A549 (cell line): ENCODE measurements around the gene LHX1. TPM values are rescaled to one million over a fixed set of nuclear protein-coding genes. Genes with fewer than 3 reads are reported as not detected.

Source experiments
- ATAC-seq, 2 experiments: fragments of 200-7000 bp in 1 of 2; fragments of >200 bp in 1 of 2; cut with Nextera tagmentation in 1 of 2; cut with Tn5 transposase in 1 of 2; 3 replicates each; pipeline versions ENCODE4 v1.8.0 to v1.9.1; 2018 to 2020; ENCODE audit warnings: mild to moderate bottlenecking in 1 of 2, moderate library complexity in 1 of 2
- CTCF ChIA-PET: fragments of 300-600 bp; sonication (Branson Sonifier 250); formaldehyde crosslinking; extraction: SDS; loops from one replicate; lab custom pipeline; 2021; ENCODE audit warnings: antibody characterized with exemption, inconsistent platforms; lab: Yijun Ruan, JAX
- POLR2A ChIA-PET: fragments of 350-600 bp; formaldehyde crosslinking; extraction: SDS; loops from one replicate; lab custom pipeline; 2021; ENCODE audit warnings: antibody characterized with exemption, inconsistent platforms; lab: Yijun Ruan, JAX
- DNase-seq, 2 experiments: peaks; one replicate each; pipeline versions ENCODE4 v3.0.0 to v3.0.0-alpha.2; 2011 to 2016; ENCODE audit warnings: low read depth in 1 of 2, low spot score in 1 of 2
- FAIRE-seq: peaks from 2 replicates; lab custom pipeline; 2011; peaks lifted over from hg19 to GRCh38; lab: Jason Lieb, UNC
- H3K27ac ChIP-seq, 2 experiments: fragments of >200 bp; sonication (Bioruptor Twin); formaldehyde crosslinking; 3 replicates each; pipeline ENCODE4 v1.5.1; 2016 to 2017
- H3K4me1 ChIP-seq: fragments of >200 bp; sonication (Bioruptor Twin); formaldehyde crosslinking; 3 replicates; pipeline ENCODE4 v1.6.1; 2016
- H3K4me2 ChIP-seq: fragments of >200 bp; sonication (Bioruptor Twin); formaldehyde crosslinking; 3 replicates; pipeline ENCODE4 v1.6.1; 2016
- H3K4me3 ChIP-seq: fragments of >200 bp; sonication (Bioruptor Twin); formaldehyde crosslinking; 3 replicates; pipeline ENCODE4 v1.5.1; 2016
- H3K9me3 ChIP-seq: fragments of >200 bp; sonication (Bioruptor Twin); formaldehyde crosslinking; 3 replicates; pipeline ENCODE4 v1.6.1; 2016
- ATOH8 ChIP-seq: fragments of 250-450 bp; sonication (Bioruptor Pico); IDR thresholded peaks from 2 replicates; pipeline ENCODE4 v1.5.0; 2020; ENCODE audit warnings: low read depth, mild to moderate bottlenecking, moderate library complexity
- BCL3 ChIP-seq: fragments of >200 bp; sonication (Bioruptor Twin); formaldehyde crosslinking; IDR thresholded peaks from 3 replicates; pipeline ENCODE4 v1.6.1; 2016
- BHLHE40 ChIP-seq: IDR thresholded peaks from 2 replicates; pipeline ENCODE4 v1.6.1; 2012; ENCODE audit warnings: low read depth, low read length, inconsistent platforms
- CTCF ChIP-seq: fragments of >200 bp; sonication (Bioruptor Twin); formaldehyde crosslinking; IDR thresholded peaks from 3 replicates; pipeline ENCODE4 v1.5.1; 2016
- ESRRA ChIP-seq: fragments of 150-350 bp; IDR thresholded peaks from 2 replicates; pipeline ENCODE4 v1.6.1; 2014; ENCODE audit warnings: mild to moderate bottlenecking, low read length, borderline replicate concordance
- HDAC2 ChIP-seq: fragments of 200-600 bp; sonication (generic); IDR thresholded peaks from 2 replicates; pipeline ENCODE4 v1.6.1; 2016
- HEYL ChIP-seq: fragments of 250-450 bp; sonication (Bioruptor Pico); IDR thresholded peaks from 2 replicates; pipeline ENCODE4 v1.8.0; 2021; ENCODE audit warnings: mild to moderate bottlenecking, moderate library complexity
- HMGXB4 ChIP-seq: fragments of 250-450 bp; sonication (Bioruptor Pico); IDR thresholded peaks from 2 replicates; pipeline ENCODE4 v1.5.0; 2021; ENCODE audit warnings: mild to moderate bottlenecking, moderate library complexity, borderline replicate concordance
- KDM5A ChIP-seq: fragments of 200-600 bp; sonication (generic); IDR thresholded peaks from 2 replicates; pipeline ENCODE4 v1.6.1; 2016; ENCODE audit warnings: antibody characterized with exemption, mild to moderate bottlenecking
- MAFK ChIP-seq: fragments of 450-650 bp; IDR thresholded peaks from 2 replicates; pipeline ENCODE4 v1.6.1; 2014; ENCODE audit not compliant: partially characterized antibody
- NR3C1 ChIP-seq: fragments of >200 bp; sonication (Bioruptor Twin); formaldehyde crosslinking; IDR thresholded peaks from 3 replicates; pipeline ENCODE4 v1.6.1; 2017
- PBX3 ChIP-seq: IDR thresholded peaks from 2 replicates; pipeline ENCODE4 v1.6.1; 2012
- PHF8 ChIP-seq: fragments of 200-600 bp; sonication (generic); IDR thresholded peaks from 2 replicates; pipeline ENCODE4 v1.6.1; 2016; ENCODE audit warnings: low read depth, mild to moderate bottlenecking, antibody characterized with exemption, moderate library complexity, borderline replicate concordance
- TFCP2L1 ChIP-seq: fragments of 250-450 bp; sonication (Bioruptor Pico); IDR thresholded peaks from 2 replicates; pipeline ENCODE4 v1.5.0; 2021; ENCODE audit warnings: mild to moderate bottlenecking
- ZNF302 ChIP-seq: fragments of 250-450 bp; sonication (Bioruptor Pico); IDR thresholded peaks from 2 replicates; pipeline ENCODE4 v1.9.0; 2021; ENCODE audit warnings: inconsistent platforms, mild to moderate bottlenecking, moderate library complexity
- WGBS: methylation state at CpG from one replicate; pipeline ENCODE4 v1.1.6; 2017; ENCODE audit errors: missing lambda C conversion rate; 5-methylcytosine and 5-hydroxymethylcytosine counted together
- polyA plus RNA-seq, 4 experiments: library from polyadenylated mRNA; depleted of rRNA in 3 of 4; stranded (reverse); fragments of >200 nt; fragmentation: RNase III in 1 of 4; extraction: RNeasy Plus Mini Kit Qiagen cat#74134 plus additional on column Dnase treatment in 1 of 4; gene quantifications; 2 replicates in 3 of 4; 3 replicates in 1 of 4; pipeline ENCODE4 v1.2.3, GENCODE V29; 2011 to 2017

The LHX1 gene
- polyA plus RNA-seq, 2 of the 4 experiments (the other 2 are of a cell fraction) = 0.53 to 2.2 TPM

- POLR2A ChIA-PET = no interaction called here
- DNase-seq = no peak
- CTCF ChIA-PET = interaction anchor here (1.1 to 2.1 kb wide), 3 partner anchors 9 to 108 kb away, joined by 3 to 5 read pairs (median 4); no protein-coding TSS in a partner anchor
- Histone ChIP-seq H3K4me2 (no peak overlapping the region), H3K27ac (no peak overlapping the region), H3K4me1 (peaks cover 12% of the 10 kb centered on the region), H3K4me3 (no peak overlapping the region), H3K9me3 (no peaks in the 10 kb centered on the region)
- no peak for FAIRE-seq
- no peak for ATAC-seq
- TF ChIP-seq MAFK = no peak
- TF ChIP-seq HEYL = no peak
- TF ChIP-seq HDAC2 = no peak
- no peak for TF ChIP-seq ZNF302 (CRISPR knock-in tag)
- no peak for TF ChIP-seq BHLHE40
- TF ChIP-seq TFCP2L1 (CRISPR knock-in tag) = no peak
- 82% methylated on average over 25 of the region's 25 CpGs for WGBS
Measured at GRCh38 chr17:36938566-36939051, 1.3 kb downstream of the LHX1 start.

GRCh38 chr17:36939052-36939801 is 2.0 kb downstream of the LHX1 start:
- 90% methylated on average over 43 of the region's 43 CpGs for WGBS
- H3K4me3 ChIP-seq = no peak overlapping the region
- no peak for DNase-seq
- TF ChIP-seq CTCF (no peak), ATOH8 (CRISPR knock-in tag) (no peak), NR3C1 (no peak), PBX3 (no peak), BHLHE40 (no peak), ESRRA (no peak), BCL3 (no peak), HMGXB4 (CRISPR knock-in tag) (no peak), PHF8 (no peak), KDM5A (no peak)
- TF ChIP-seq, all 56 proteins: peak for 0
- no peak overlapping the region for H3K27ac ChIP-seq
- no peaks in the 10 kb centered on the region for H3K9me3 ChIP-seq
- FAIRE-seq (no peak), ATAC-seq (no peak)
- CTCF ChIA-PET = interaction anchor here (1.1 to 2.1 kb wide), 3 partner anchors 10 to 108 kb away, joined by 3 to 5 read pairs (median 4); no protein-coding TSS in a partner anchor
- H3K4me2 ChIP-seq = no peak overlapping the region
- POLR2A ChIA-PET = no interaction called here
- H3K4me1 ChIP-seq = peaks cover 9% of the 10 kb centered on the region
